ENCODE results near the gene C17orf75.

Gene C17orf75

DNA sequence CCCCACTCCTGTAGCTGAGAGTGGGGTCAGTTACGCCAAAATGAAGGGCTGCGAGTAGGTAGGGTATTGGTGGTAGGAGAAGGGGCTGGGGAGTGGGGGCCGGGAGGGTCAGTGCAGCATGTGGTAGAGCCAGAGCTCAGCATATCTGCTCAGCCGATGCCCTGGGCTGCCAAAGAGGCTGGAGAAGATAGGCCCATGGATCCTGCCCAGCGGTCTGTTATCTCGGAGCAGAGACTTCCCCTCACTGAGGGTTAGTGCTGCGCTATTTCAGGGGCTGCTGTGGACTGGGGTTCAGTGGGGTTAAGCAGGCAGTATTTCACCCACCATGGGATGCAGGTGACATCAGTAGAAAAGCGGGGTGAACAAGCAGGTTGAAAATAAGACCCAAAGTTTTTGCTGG lies 56.7 kb downstream of the C17orf75 start:
- Histone ChIP-seq H3K4me3 (ENCODE audit: low read depth, low read length) (no peak overlapping the region), H3K36me3 (ENCODE audit: control insufficient read depth in 2 of 2, insufficient read depth in 1 of 2, low read length in 2 of 2) (peaks cover 0 to 3% of the 10 kb centered on the region in 2 experiments; a peak in 1 of 3 replicates), H3K4me1 (ENCODE audit: control insufficient read depth, insufficient read depth, low read length) (peaks cover 3% of the 10 kb centered on the region; the same call in 1 of the 2 replicates), H3K9me3 (ENCODE audit: control insufficient read depth, insufficient read depth, low read depth, low read length) (no peaks in the 10 kb centered on the region), H3K27ac (ENCODE audit: extremely low read depth, low read depth, low read length) (no peak overlapping the region)
- CTCF ChIA-PET = no interaction called here
- POLR2A ChIA-PET = no interaction called here
- TF ChIP-seq KLF7 (tag by site-specific recombination; IDR thresholded peaks at IDR 0.05; ENCODE audit: borderline replicate concordance) (no peak), SP2 (tag by site-specific recombination; IDR thresholded peaks at IDR 0.05) (no peak), PRDM1 (tag by site-specific recombination; IDR thresholded peaks at IDR 0.05) (no peak), ZNF214 (tag by site-specific recombination; IDR thresholded peaks at IDR 0.05; ENCODE audit: borderline replicate concordance) (no peak), ZNF202 (tag by site-specific recombination; IDR thresholded peaks at IDR 0.05; ENCODE audit: borderline replicate concordance) (no peak), ZNF157 (tag by site-specific recombination; IDR thresholded peaks at IDR 0.05) (no peak), RBAK (tag by site-specific recombination; IDR thresholded peaks at IDR 0.05) (no peak), ZNF426 (tag by site-specific recombination; IDR thresholded peaks at IDR 0.05) (no peak)
- TF ChIP-seq, protein P1, sequence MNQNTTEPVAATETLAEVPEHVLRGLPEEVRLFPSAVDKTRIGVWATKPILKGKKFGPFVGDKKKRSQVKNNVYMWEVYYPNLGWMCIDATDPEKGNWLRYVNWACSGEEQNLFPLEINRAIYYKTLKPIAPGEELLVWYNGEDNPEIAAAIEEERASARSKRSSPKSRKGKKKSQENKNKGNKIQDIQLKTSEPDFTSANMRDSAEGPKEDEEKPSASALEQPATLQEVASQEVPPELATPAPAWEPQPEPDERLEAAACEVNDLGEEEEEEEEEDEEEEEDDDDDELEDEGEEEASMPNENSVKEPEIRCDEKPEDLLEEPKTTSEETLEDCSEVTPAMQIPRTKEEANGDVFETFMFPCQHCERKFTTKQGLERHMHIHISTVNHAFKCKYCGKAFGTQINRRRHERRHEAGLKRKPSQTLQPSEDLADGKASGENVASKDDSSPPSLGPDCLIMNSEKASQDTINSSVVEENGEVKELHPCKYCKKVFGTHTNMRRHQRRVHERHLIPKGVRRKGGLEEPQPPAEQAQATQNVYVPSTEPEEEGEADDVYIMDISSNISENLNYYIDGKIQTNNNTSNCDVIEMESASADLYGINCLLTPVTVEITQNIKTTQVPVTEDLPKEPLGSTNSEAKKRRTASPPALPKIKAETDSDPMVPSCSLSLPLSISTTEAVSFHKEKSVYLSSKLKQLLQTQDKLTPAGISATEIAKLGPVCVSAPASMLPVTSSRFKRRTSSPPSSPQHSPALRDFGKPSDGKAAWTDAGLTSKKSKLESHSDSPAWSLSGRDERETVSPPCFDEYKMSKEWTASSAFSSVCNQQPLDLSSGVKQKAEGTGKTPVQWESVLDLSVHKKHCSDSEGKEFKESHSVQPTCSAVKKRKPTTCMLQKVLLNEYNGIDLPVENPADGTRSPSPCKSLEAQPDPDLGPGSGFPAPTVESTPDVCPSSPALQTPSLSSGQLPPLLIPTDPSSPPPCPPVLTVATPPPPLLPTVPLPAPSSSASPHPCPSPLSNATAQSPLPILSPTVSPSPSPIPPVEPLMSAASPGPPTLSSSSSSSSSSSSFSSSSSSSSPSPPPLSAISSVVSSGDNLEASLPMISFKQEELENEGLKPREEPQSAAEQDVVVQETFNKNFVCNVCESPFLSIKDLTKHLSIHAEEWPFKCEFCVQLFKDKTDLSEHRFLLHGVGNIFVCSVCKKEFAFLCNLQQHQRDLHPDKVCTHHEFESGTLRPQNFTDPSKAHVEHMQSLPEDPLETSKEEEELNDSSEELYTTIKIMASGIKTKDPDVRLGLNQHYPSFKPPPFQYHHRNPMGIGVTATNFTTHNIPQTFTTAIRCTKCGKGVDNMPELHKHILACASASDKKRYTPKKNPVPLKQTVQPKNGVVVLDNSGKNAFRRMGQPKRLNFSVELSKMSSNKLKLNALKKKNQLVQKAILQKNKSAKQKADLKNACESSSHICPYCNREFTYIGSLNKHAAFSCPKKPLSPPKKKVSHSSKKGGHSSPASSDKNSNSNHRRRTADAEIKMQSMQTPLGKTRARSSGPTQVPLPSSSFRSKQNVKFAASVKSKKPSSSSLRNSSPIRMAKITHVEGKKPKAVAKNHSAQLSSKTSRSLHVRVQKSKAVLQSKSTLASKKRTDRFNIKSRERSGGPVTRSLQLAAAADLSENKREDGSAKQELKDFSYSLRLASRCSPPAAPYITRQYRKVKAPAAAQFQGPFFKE (tag by site-specific recombination; IDR thresholded peaks at IDR 0.05; ENCODE audit: borderline replicate concordance) = no peak
- TF ChIP-seq, protein P2, sequence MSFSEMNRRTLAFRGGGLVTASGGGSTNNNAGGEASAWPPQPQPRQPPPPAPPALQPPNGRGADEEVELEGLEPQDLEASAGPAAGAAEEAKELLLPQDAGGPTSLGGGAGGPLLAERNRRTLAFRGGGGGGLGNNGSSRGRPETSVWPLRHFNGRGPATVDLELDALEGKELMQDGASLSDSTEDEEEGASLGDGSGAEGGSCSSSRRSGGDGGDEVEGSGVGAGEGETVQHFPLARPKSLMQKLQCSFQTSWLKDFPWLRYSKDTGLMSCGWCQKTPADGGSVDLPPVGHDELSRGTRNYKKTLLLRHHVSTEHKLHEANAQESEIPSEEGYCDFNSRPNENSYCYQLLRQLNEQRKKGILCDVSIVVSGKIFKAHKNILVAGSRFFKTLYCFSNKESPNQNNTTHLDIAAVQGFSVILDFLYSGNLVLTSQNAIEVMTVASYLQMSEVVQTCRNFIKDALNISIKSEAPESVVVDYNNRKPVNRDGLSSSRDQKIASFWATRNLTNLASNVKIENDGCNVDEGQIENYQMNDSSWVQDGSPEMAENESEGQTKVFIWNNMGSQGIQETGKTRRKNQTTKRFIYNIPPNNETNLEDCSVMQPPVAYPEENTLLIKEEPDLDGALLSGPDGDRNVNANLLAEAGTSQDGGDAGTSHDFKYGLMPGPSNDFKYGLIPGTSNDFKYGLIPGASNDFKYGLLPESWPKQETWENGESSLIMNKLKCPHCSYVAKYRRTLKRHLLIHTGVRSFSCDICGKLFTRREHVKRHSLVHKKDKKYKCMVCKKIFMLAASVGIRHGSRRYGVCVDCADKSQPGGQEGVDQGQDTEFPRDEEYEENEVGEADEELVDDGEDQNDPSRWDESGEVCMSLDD (tag by site-specific recombination; IDR thresholded peaks at IDR 0.05) = no peak

DNA sequence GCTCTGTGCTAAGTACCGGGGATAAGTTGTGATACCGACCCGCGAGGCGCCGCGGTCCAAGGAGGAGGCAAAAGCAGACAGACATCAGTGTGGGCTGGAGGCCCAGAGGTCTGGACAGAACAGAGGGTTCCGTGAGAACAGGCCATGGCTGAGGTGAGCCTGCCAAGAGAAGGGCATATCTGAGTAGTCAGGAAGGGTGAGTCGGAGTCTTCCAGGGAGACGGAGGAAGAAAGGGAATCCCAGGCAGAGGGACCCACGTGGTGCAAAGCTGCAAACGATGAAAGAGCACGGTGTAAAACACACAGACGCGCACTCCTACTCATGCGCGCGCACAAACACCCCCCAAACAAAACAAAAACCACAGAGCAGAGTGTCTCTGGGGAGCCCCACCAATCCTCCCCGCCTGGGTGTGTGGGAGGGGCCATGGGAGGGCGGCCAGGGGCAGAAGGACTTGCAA lies 58.2 kb downstream of the C17orf75 start:
- peaks cover 0 to 2% of the 10 kb centered on the region in 2 experiments; a peak in 1 of 3 replicates for H3K36me3 ChIP-seq (ENCODE audit: control insufficient read depth in 2 of 2, insufficient read depth in 1 of 2, low read length in 2 of 2)
- H3K4me1 ChIP-seq (ENCODE audit: control insufficient read depth, insufficient read depth, low read length) = peaks cover 3% of the 10 kb centered on the region; the same call in 1 of the 2 replicates
- CTCF ChIA-PET = interaction anchor here (1.0 kb wide), 1 partner anchor 32 kb away, joined by 3 read pairs; no protein-coding TSS in a partner anchor
- H3K4me3 ChIP-seq (ENCODE audit: low read depth, low read length) = no peak overlapping the region
- POLR2A ChIA-PET = no interaction called here
- H3K27ac ChIP-seq (ENCODE audit: extremely low read depth, low read depth, low read length) = no peak overlapping the region
- no peaks in the 10 kb centered on the region for H3K9me3 ChIP-seq (ENCODE audit: control insufficient read depth, insufficient read depth, low read depth, low read length)
- no peak for TF ChIP-seq ZFP69B (tag by site-specific recombination; IDR thresholded peaks at IDR 0.05)
- no peak for TF ChIP-seq ZNF37A (tag by site-specific recombination; IDR thresholded peaks at IDR 0.05)
- no peak for TF ChIP-seq ZNF629 (tag by site-specific recombination; IDR thresholded peaks at IDR 0.05)
- no peak for TF ChIP-seq ZNF747 (tag by site-specific recombination; IDR thresholded peaks at IDR 0.05)
- TF ChIP-seq GLIS1 (tag by site-specific recombination; IDR thresholded peaks at IDR 0.05) = peak; percentile 15; the same call in 1 of the 2 replicates
- peak; percentile 74 for TF ChIP-seq ZNF600 (tag by site-specific recombination; IDR thresholded peaks at IDR 0.05)
- no peak for TF ChIP-seq ZNF184 (tag by site-specific recombination; IDR thresholded peaks at IDR 0.05)
- TF ChIP-seq, protein P3, sequence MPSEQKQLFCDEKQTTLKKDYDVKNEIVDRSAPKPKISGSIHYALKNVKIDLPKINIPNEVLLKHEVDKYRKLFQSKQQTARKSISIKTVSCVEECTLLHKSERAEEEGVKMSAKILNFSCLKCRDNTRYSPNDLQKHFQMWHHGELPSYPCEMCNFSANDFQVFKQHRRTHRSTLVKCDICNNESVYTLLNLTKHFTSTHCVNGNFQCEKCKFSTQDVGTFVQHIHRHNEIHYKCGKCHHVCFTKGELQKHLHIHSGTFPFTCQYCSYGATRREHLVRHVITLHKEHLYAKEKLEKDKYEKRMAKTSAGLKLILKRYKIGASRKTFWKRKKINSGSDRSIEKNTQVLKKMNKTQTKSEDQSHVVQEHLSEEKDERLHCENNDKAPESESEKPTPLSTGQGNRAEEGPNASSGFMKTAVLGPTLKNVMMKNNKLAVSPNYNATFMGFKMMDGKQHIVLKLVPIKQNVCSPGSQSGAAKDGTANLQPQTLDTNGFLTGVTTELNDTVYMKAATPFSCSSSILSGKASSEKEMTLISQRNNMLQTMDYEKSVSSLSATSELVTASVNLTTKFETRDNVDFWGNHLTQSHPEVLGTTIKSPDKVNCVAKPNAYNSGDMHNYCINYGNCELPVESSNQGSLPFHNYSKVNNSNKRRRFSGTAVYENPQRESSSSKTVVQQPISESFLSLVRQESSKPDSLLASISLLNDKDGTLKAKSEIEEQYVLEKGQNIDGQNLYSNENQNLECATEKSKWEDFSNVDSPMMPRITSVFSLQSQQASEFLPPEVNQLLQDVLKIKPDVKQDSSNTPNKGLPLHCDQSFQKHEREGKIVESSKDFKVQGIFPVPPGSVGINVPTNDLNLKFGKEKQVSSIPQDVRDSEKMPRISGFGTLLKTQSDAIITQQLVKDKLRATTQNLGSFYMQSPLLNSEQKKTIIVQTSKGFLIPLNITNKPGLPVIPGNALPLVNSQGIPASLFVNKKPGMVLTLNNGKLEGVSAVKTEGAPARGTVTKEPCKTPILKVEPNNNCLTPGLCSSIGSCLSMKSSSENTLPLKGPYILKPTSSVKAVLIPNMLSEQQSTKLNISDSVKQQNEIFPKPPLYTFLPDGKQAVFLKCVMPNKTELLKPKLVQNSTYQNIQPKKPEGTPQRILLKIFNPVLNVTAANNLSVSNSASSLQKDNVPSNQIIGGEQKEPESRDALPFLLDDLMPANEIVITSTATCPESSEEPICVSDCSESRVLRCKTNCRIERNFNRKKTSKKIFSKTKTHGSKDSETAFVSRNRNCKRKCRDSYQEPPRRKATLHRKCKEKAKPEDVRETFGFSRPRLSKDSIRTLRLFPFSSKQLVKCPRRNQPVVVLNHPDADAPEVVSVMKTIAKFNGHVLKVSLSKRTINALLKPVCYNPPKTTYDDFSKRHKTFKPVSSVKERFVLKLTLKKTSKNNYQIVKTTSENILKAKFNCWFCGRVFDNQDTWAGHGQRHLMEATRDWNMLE (tag by site-specific recombination; conservative IDR thresholded peaks at IDR 0.05; ENCODE audit: low read depth) = no peak
- TF ChIP-seq ZFP3 (tag by site-specific recombination; IDR thresholded peaks at IDR 0.05; ENCODE audit: low read depth) = peak; percentile 65
- 0 out of 2 replicates have a peak, but pooled peaks have one; percentile 7 for TF ChIP-seq ZFHX2 (tag by site-specific recombination; conservative IDR thresholded peaks at IDR 0.05)
- TF ChIP-seq ZSCAN16 (tag by site-specific recombination; IDR thresholded peaks at IDR 0.05) = no peak

Measured in HEK293 (cell line).